Cardiac fibroblast (primary cell): ENCODE results near the gene PLPP7.
"Not testable (repeated sequence)": the region's sequence is repeated elsewhere in the genome, so short reads cannot be mapped to it uniquely, and the experiment has no call there.

ENCODE experiments used
- DNase-seq, 2 donors: peaks; one replicate each; pipeline versions ENCODE4 v3.0.0 to v3.0.0-alpha.2; 2010; ENCODE audit warnings: low read depth in 2 of 2
- H3K4me3 ChIP-seq, 2 donors: replicated peaks in 1 of 2; 1 replicate in 1 of 2; 2 replicates in 1 of 2; pipeline ENCODE4 v1.5.1; 2011; ENCODE audit warnings: low read depth in 2 of 2, low read length in 2 of 2, mild to moderate bottlenecking in 2 of 2, moderate library complexity in 1 of 2
- TF ChIP-seq, protein P1 (sequence below): IDR thresholded peaks from one replicate; pipeline ENCODE4 v1.5.1; 2011; ENCODE audit warnings: low read depth, mild to moderate bottlenecking, low read length, inconsistent platforms

PLPP7 gene

GRCh38 chr9:131270171-131271015, 19.1 kb upstream of the PLPP7 start:
- no peak overlapping the region for H3K4me3 ChIP-seq
- TF ChIP-seq, protein P1, sequence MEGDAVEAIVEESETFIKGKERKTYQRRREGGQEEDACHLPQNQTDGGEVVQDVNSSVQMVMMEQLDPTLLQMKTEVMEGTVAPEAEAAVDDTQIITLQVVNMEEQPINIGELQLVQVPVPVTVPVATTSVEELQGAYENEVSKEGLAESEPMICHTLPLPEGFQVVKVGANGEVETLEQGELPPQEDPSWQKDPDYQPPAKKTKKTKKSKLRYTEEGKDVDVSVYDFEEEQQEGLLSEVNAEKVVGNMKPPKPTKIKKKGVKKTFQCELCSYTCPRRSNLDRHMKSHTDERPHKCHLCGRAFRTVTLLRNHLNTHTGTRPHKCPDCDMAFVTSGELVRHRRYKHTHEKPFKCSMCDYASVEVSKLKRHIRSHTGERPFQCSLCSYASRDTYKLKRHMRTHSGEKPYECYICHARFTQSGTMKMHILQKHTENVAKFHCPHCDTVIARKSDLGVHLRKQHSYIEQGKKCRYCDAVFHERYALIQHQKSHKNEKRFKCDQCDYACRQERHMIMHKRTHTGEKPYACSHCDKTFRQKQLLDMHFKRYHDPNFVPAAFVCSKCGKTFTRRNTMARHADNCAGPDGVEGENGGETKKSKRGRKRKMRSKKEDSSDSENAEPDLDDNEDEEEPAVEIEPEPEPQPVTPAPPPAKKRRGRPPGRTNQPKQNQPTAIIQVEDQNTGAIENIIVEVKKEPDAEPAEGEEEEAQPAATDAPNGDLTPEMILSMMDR, result no peak
- DNase-seq, result peak; percentile 28 to 30

DNA sequence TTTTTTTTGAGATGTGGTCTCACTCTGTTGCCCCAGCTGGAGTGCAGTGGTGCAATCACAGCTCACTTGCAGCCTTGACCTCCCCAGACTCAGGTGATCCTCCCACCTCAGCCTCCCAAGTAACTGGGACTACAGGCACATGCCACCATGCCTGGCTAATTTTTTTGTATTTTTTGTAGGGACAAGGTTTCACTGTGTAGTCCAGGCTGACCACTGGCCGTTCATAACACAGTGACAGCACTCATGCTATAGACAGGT, 18.6 kb upstream of the PLPP7 start:
- not testable (repeated sequence) for H3K4me3 ChIP-seq, DNase-seq

DNA sequence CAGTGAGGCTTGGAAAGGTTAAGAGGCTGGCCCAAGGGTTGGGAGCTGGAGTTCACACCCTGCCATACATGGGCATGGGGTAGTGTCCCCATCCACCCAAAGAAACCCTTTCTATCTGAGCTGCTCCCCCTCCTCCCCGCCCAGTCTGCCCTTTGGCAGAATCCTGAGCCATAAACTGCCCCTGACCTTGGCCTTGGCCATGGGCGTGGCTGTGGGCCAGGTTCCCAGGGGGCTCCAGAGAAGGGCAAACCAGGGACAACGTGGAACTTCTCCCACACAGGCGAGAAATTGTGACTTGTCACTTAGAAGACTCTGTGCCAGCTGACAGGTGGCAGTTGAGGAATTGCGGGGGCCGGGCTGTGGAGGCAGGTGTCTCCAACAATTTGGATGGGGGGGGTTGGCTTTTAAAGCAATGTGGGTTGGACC, 18.0 kb upstream of the PLPP7 start:
- H3K4me3 ChIP-seq, result no peak overlapping the region
- TF ChIP-seq, protein P1, result no peak
- no peak for DNase-seq

DNA sequence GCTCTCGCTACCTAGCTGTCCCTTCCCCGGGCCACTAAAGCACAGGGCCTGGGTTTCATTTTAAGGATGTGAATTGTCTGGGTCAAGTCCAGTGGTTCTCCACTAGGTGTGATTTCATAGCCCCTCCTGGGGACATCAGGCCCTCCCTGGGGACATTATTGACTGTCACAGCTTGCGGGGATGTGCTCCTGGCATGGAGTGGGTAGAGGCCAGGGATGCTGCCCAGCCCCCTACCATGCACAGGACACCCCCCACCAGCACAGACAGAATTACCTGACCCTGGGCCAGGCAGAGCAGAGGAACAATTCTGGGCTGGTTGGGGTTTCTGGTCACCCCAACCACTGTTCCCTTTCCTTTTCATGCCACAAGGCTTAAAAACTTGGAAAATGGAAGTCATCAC, 17.3 kb upstream of the PLPP7 start:
- H3K4me3 ChIP-seq, result no peak overlapping the region
- TF ChIP-seq, protein P1, result no peak
- DNase-seq, result no peak

DNA sequence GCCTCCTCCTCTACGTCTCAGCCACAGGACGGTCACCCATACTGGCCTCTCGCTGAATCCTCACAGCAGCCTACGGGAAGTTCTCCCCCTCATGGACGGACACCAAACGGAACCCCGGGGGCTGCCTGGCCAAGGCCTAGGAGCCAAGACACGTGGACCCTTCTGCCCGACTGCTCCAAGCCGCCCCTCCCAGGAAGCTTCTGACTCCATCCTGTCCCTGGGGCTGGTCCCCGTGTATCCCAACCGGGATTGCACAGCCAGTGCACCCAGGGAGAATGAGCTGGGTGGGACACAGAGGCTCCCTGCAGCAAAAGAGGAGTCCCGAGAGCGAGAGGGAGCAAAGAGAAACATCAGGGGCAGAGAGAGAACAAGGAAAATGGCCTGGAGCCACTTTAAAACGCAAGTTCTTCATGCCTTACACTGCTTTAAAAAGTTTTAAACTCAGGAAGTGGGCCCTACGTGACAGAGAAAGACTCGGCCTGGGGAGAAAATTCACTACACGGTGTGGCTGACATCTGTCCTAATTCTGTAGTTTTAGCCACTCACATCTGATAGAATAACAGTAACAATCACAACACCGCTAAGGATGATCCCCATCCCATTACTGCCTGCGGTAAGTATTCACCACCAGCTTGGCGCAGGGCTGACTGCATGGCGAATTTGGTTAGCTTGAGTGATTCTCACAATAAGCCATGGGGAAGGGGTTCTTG, 16.2 kb upstream of the PLPP7 start:
- TF ChIP-seq, protein P1, result no peak
- no peak for DNase-seq
- no peak overlapping the region for H3K4me3 ChIP-seq

DNA sequence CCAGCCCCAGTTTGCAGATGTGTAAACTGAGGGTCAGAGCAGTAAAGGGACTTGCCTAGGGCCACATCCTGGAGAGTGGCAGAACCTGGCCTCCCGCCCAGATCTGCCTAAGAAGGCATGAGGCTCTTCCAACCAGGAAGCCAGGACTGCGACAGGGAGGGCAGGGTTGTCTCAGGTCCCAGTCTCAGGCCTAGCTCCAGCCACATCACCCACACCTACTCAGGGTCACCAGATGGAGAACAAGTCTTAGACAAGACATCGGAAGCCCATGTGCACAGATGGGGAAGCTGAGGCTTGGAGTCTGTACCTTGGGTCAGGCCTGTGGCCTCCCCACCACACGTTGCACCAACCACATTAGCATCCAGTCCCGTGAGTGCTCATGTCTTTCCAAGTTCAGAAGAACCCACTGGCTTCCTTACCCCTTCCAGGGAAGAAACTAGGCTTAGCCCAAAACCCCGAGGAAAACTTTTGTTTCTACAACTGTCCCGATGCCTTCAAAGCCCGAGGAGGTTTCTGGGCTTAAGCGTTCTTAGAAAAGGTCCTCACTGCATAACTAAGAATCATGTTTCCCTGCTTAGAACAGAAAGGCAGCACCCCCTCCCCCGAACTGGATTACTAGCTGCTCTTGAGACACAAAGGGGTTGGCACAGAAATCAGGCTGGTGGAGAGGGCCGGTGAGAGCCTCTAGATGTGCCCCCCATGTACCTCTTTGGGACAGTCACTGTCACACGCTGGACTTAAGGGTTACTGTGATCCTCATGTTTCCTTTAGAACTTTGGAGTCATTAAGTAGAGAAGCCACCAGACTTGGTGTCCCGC, 15.5 kb upstream of the PLPP7 start:
- TF ChIP-seq, protein P1, result no peak
- no peak overlapping the region for H3K4me3 ChIP-seq
- DNase-seq, result no peak
